H1 (cell line): Measurements from ENCODE around the gene PTPRG.

Source experiments
- CEBPB ChIP-seq: IDR thresholded peaks from 2 replicates; pipeline ENCODE4 v1.6.1; 2012; ENCODE audit warnings: low read depth, low read length
- CHD1 ChIP-seq: IDR thresholded peaks from 2 replicates; pipeline ENCODE4 v1.6.1; 2012; ENCODE audit warnings: low read depth, low read length, improper control_type of control experiment
- CHD2 ChIP-seq: IDR thresholded peaks from 2 replicates; pipeline ENCODE4 v1.6.1; 2012; ENCODE audit warnings: low read length, improper control_type of control experiment
- EZH2 ChIP-seq: fragments of 200-600 bp; sonication (generic); IDR thresholded peaks from 2 replicates; pipeline ENCODE4 v1.7.1; 2012; ENCODE audit warnings: low read depth, mild to moderate bottlenecking, moderate library complexity, low read length, inconsistent platforms; ENCODE audit not compliant: severe bottlenecking
- GABPA ChIP-seq: IDR thresholded peaks from 2 replicates; pipeline ENCODE4 v1.6.1; 2011; ENCODE audit warnings: mild to moderate bottlenecking, low read length, moderate library complexity, borderline replicate concordance; ENCODE audit not compliant: insufficient read depth
- POLR2A ChIP-seq, 2 experiments: IDR thresholded peaks; 1 replicate in 1 of 2; 2 replicates in 1 of 2; pipeline ENCODE4 v1.6.1; 2011; ENCODE audit warnings: low read depth in 2 of 2, low read length in 2 of 2, mild to moderate bottlenecking in 2 of 2; ENCODE audit errors: control extremely low read depth in 1 of 2
- POLR2AphosphoS5 ChIP-seq: IDR thresholded peaks from 2 replicates; pipeline ENCODE4 v1.6.1; 2011; ENCODE audit warnings: low read depth, low read length
- SAP30 ChIP-seq: fragments of 300-600 bp; sonication (generic); IDR thresholded peaks from 2 replicates; pipeline ENCODE4 v1.7.1; 2012; ENCODE audit warnings: low read length, moderate library complexity, mild to moderate bottlenecking, inconsistent platforms; ENCODE audit not compliant: insufficient read depth, insufficient replicate concordance
- SRF ChIP-seq: IDR thresholded peaks from 2 replicates; pipeline ENCODE4 v1.6.1; 2011; ENCODE audit warnings: mild to moderate bottlenecking, low read depth, low read length, moderate library complexity
- SUZ12 ChIP-seq: fragments of 200-600 bp; sonication (generic); IDR thresholded peaks from 2 replicates; pipeline ENCODE4 v1.6.1; 2012; ENCODE audit warnings: mild to moderate bottlenecking, inconsistent platforms, low read length, moderate library complexity, mixed read lengths
- TAF1 ChIP-seq: IDR thresholded peaks from 2 replicates; pipeline ENCODE4 v1.6.1; 2011; ENCODE audit warnings: mild to moderate bottlenecking, low read depth, low read length
- TF ChIP-seq, protein P1 (sequence below), 3 experiments: IDR thresholded peaks; 1 replicate in 2 of 3; 2 replicates in 1 of 3; pipeline versions ENCODE4 v1.5.1 to v1.6.1; 2011; ENCODE audit warnings: low read length in 3 of 3, mild to moderate bottlenecking in 3 of 3, inconsistent platforms in 2 of 3, low read depth in 1 of 3, moderate library complexity in 1 of 3; ENCODE audit not compliant: insufficient read depth in 1 of 3; ENCODE audit errors: control extremely low read depth in 1 of 3
- TF ChIP-seq, protein P2 (sequence below): IDR thresholded peaks from 2 replicates; pipeline ENCODE4 v1.6.1; 2011; ENCODE audit warnings: low read length, improper control_type of control experiment
- TF ChIP-seq, protein P3 (sequence below): IDR thresholded peaks from 2 replicates; pipeline ENCODE4 v1.6.1; 2012; ENCODE audit warnings: inconsistent platforms

DNA sequence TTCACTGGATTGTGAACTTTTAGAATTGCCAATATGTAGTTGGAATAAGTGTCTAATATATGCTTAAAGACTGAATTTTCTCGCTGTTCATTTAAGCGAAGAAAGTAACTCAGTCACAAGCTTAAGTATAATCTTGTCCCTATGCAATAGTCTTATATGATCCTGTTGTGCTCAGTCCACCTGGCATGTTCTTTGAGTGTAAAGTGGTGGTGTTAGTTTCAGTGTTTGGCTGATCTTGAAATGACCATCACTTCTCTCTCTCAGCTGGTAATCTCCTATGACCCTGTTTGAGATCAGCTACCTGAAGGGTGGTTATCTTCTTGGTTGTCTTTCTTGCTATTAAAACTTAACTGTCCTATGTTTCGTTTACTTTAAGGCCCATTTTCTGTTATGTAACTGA, 197.5 kb downstream of the PTPRG start:
- TF ChIP-seq, protein P1, sequence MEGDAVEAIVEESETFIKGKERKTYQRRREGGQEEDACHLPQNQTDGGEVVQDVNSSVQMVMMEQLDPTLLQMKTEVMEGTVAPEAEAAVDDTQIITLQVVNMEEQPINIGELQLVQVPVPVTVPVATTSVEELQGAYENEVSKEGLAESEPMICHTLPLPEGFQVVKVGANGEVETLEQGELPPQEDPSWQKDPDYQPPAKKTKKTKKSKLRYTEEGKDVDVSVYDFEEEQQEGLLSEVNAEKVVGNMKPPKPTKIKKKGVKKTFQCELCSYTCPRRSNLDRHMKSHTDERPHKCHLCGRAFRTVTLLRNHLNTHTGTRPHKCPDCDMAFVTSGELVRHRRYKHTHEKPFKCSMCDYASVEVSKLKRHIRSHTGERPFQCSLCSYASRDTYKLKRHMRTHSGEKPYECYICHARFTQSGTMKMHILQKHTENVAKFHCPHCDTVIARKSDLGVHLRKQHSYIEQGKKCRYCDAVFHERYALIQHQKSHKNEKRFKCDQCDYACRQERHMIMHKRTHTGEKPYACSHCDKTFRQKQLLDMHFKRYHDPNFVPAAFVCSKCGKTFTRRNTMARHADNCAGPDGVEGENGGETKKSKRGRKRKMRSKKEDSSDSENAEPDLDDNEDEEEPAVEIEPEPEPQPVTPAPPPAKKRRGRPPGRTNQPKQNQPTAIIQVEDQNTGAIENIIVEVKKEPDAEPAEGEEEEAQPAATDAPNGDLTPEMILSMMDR (IDR thresholded peaks at IDR 0.05; ENCODE audit: control extremely low read depth in 1 of 3, insufficient read depth in 1 of 3, low read depth in 1 of 3, low read length in 3 of 3): no peak
- TF ChIP-seq EZH2 (no peak), SUZ12 (no peak), POLR2AphosphoS5 (no peak), TAF1 (no peak), POLR2A (IDR thresholded peaks at IDR 0.05; ENCODE audit: control extremely low read depth in 1 of 2, low read depth in 2 of 2, low read length in 2 of 2) (no peak), CEBPB (no peak), CHD1 (no peak), SAP30 (no peak), CHD2 (no peak), SRF (no peak), GABPA (no peak)
- TF ChIP-seq, protein P2, sequence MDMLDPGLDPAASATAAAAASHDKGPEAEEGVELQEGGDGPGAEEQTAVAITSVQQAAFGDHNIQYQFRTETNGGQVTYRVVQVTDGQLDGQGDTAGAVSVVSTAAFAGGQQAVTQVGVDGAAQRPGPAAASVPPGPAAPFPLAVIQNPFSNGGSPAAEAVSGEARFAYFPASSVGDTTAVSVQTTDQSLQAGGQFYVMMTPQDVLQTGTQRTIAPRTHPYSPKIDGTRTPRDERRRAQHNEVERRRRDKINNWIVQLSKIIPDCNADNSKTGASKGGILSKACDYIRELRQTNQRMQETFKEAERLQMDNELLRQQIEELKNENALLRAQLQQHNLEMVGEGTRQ: no peak
- TF ChIP-seq, protein P3, sequence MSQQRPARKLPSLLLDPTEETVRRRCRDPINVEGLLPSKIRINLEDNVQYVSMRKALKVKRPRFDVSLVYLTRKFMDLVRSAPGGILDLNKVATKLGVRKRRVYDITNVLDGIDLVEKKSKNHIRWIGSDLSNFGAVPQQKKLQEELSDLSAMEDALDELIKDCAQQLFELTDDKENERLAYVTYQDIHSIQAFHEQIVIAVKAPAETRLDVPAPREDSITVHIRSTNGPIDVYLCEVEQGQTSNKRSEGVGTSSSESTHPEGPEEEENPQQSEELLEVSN: no peak
